GM18517 (cell line): ENCODE data around the gene WWC1.

Source experiments
- ATAC-seq: cut with Tn5 transposase; IDR thresholded peaks from one replicate; pipeline ENCODE4 v1.9.1; 2021; ENCODE audit warnings: mild to moderate bottlenecking, moderate library complexity; ENCODE audit not compliant: unreplicated experiment

Gene WWC1

GRCh38 chr5:168404365-168404764 lies 112.9 kb downstream of the WWC1 start:
- ATAC-seq, result no peak

DNA sequence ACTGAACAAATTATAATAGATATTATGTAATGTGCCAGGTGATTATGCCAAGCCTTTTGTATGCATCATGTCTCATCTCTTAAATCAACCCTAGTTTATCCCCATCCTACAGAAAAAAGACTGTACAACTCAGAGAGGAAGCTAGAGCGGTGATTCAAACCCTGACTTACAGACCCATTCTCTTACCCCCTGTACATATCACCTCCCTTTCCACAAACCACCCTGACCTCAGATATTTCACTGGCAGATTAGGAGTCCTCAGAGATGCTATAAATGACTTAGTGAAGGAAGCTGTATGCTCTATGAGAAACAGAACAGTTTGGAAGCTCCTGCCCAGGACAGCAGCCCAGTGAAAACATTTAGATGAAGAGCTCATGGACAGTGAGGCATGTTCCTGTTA lies 115.8 kb downstream of the WWC1 start:
- no peak for ATAC-seq

- ATAC-seq, result no peak
These were observed 117.3 kb downstream of the WWC1 start for GRCh38 chr5:168408561-168409305.

- ATAC-seq, result no peak
These were observed 118.4 kb downstream of the WWC1 start for GRCh38 chr5:168409591-168410458.

- no peak for ATAC-seq
These were observed 120.4 kb downstream of the WWC1 start for GRCh38 chr5:168411871-168412270.

DNA sequence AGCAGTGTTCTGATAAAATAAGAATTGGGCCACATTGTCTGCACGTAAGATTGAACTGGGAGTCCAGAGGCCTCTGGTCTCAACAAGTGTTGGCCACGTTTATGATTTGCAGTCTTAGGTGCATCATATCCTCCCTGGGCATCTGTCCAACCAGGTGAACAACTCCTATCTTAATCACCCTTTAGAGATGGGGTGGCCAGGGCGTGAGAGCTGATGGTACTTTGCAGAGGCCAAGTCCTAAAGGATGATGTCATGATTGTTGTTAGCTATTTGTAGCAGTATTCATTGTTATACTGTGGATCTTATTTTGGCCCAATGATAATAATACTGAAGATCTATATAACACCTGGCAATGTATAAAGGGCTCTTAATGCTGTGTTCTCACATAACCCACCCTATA lies 121.6 kb downstream of the WWC1 start:
- ATAC-seq, result no peak

DNA sequence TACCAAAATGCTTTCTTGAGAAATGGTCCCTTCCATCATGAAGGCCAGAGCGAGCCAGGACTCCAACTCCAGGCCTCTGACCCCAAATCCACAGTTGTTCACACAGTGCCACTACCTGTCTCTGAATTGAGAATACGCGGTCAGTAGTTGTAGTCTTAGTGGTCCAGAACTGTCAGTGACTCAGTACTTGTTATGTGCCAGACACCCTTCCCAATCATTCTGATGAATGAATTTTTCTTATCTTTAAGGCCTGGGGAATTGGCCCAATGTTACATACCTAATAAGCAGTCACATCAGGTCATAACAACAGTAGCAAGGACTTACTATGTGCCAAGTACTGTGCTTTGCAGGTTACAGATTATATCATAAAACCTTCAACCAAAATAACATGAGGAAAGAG lies 122.2 kb downstream of the WWC1 start:
- no peak for ATAC-seq

DNA sequence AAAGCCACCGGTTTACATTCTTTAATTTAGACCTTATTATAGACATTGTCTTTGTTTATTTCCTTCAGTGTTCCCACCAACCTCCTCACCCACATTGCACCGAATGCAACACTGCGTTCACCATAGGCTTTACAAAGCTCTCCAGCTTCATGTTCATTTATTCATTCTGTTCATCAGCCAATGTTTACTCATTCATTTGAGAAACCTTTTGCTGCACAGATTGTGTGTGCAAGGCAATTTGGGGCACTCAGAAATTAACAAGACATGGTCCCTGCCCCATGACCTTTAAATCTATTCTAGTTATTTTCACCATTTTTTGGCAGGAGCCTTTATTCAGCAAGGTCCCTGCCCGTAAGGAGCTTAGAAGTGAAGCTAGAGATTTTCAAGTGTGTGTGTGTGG lies 124.0 kb downstream of the WWC1 start:
- no peak for ATAC-seq

GRCh38 chr5:168415971-168416370 lies 124.5 kb downstream of the WWC1 start:
- no peak for ATAC-seq

- ATAC-seq, result no peak
These were observed 126.4 kb downstream of the WWC1 start for GRCh38 chr5:168417731-168418429.

GRCh38 chr5:168420461-168420860 lies 129.0 kb downstream of the WWC1 start:
- ATAC-seq, result no peak

- no peak for ATAC-seq
These were observed 131.0 kb downstream of the WWC1 start for GRCh38 chr5:168422431-168422830.

DNA sequence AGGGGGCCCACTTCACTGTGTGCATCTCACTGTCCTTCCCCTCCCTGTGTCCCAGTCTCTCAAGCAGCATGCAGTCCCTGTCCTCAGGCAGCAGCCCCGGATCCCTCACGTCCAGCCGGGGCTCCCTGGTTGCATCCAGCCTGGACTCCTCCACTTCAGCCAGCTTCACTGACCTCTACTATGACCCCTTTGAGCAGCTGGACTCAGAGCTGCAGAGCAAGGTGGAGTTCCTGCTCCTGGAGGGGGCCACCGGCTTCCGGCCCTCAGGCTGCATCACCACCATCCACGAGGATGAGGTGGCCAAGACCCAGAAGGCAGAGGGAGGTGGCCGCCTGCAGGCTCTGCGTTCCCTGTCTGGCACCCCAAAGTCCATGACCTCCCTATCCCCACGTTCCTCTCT lies 132.0 kb downstream of the WWC1 start:
- no peak for ATAC-seq

- no peak for ATAC-seq
These were observed 132.5 kb downstream of the WWC1 start for GRCh38 chr5:168423971-168424370.

DNA sequence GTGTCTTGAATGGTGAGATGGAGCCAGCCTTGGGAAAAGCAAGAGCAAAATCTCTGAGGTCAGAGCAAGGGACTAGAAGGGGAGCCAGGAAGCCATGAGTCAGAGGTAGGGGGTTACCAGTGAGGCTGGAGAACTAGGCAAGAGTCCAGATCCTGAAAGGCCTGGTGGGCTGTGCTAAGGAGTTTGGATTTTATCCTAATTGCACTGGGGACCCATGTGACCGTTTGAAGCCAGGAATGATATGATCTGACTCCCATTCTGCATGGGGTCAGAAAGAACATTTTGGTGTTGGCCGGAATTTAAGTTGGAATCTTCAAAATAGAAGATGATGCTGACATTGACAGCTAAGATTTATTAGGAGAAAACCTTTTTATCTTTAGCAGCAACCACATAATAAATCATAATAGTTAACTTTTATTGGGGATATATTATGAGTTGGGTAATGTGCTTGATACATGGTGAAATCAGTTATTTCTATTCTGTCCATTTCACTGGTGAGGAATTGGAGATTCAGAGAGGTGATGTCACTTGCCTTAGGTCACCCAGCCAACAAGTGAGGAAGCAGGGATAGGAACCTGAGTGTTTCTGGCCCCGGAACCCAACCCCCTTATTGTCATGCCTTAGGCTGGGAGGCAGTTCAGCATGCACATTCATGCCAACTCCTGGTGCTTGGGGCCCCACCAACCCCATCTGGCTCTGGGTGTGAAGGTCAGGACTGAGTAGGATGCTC lies 133.3 kb downstream of the WWC1 start:
- ATAC-seq, result no peak

- no peak for ATAC-seq
These were observed 134.8 kb downstream of the WWC1 start for GRCh38 chr5:168426007-168426863.

- ATAC-seq, result no peak
These were observed 135.4 kb downstream of the WWC1 start for GRCh38 chr5:168426864-168427172.

GRCh38 chr5:168427224-168427623 lies 135.8 kb downstream of the WWC1 start:
- no peak for ATAC-seq

DNA sequence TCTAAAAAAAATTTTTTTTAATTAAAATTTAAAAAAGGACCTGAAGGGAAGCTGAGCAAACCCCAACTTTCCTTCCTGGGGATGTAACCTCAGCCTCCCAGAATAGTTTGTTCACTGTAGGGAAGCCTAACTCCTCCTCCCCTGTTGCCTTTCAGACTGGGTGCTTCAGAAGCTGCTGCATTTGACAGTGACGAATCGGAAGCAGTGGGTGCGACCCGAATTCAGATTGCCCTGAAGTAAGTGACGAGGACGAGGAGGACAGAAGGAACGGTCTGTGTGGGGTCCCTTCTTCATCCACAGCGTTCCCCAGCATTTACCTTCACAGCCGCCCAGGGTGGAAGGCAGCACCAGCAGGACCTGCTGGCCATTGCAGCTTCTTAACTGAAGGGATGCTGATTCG lies 137.1 kb downstream of the WWC1 start:
- no peak for ATAC-seq

DNA sequence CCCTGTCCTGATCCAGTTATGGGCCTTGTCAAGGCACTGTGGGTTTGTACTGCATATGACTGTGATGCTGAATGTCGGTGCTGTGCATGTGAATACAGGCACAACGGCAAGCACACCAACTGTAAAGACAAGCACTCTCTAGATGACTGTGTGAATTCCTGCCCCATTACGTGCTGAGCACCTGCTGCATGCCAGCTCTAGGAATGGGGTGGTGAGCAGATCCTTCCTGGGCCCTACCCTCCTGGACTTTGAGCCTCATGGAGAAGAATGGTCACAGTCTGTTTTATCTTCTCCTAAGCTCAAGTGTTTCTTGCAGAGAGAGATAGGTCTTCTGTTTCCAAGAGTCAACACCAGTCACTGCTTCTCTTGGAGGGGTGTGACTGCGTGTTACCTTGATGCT lies 138.9 kb downstream of the WWC1 start:
- ATAC-seq, result no peak
